HepG2 (cell line): Measurements from ENCODE around the gene PSMB4. TPM values are rescaled to one million over a fixed set of nuclear protein-coding genes. Genes with fewer than 3 reads are reported as not detected.
A peak's percentile ranks its signal among the peaks of the same experiment; 100 is the strongest.

Experiments used
- ARID2 ChIP-seq: sonication (generic); formaldehyde crosslinking; IDR thresholded peaks from 2 replicates; pipeline ENCODE4 v1.8.1; 2022; ENCODE audit warnings: mild to moderate bottlenecking, missing genetic modification reagents, borderline replicate concordance
- ATF1 ChIP-seq: IDR thresholded peaks from 2 replicates; pipeline ENCODE4 v1.6.1; 2016; ENCODE audit warnings: mild to moderate bottlenecking, control low read depth
- CEBPZ ChIP-seq: IDR thresholded peaks from 2 replicates; pipeline ENCODE4 v1.6.1; 2012; ENCODE audit warnings: low read length, improper control_type of control experiment
- FOXK2 ChIP-seq: fragments of 450-650 bp; IDR thresholded peaks from 2 replicates; pipeline ENCODE4 v1.6.1; 2016
- KMT2B ChIP-seq: IDR thresholded peaks from 2 replicates; pipeline ENCODE4 v1.6.1; 2016; ENCODE audit warnings: missing genetic modification reagents, missing compliant biosample characterization
- MED8 ChIP-seq: sonication (generic); formaldehyde crosslinking; IDR thresholded peaks from 2 replicates; pipeline ENCODE4 v1.8.1; 2023; ENCODE audit warnings: mild to moderate bottlenecking, missing genetic modification reagents; ENCODE audit not compliant: insufficient replicate concordance
- PHF8 ChIP-seq: sonication (generic); formaldehyde crosslinking; IDR thresholded peaks from 2 replicates; pipeline ENCODE4 v1.5.0; 2020; ENCODE audit warnings: missing genetic modification reagents
- YEATS2 ChIP-seq: sonication (generic); formaldehyde crosslinking; IDR thresholded peaks from 2 replicates; pipeline ENCODE4 v1.4.0; 2020; ENCODE audit warnings: missing genetic modification reagents, borderline replicate concordance
- ZBTB20 ChIP-seq: sonication (generic); formaldehyde crosslinking; IDR thresholded peaks from 2 replicates; pipeline ENCODE4 v1.8.1; 2023; ENCODE audit warnings: missing genetic modification reagents, low read depth, mild to moderate bottlenecking, borderline replicate concordance
- ZBTB26 ChIP-seq: IDR thresholded peaks from 2 replicates; pipeline ENCODE4 v1.6.1; 2016; ENCODE audit warnings: missing compliant biosample characterization, missing genetic modification reagents, borderline replicate concordance
- ZNF850 ChIP-seq: sonication (generic); formaldehyde crosslinking; conservative IDR thresholded peaks from 2 replicates; pipeline ENCODE4 v1.9.0; 2021; ENCODE audit warnings: mild to moderate bottlenecking, missing genetic modification reagents
- polyA plus RNA-seq, 8 experiments: library from polyadenylated mRNA; depleted of rRNA in 3 of 8; stranded (reverse) in 7 of 8; unstranded in 1 of 8; fragments of >200 nt; fragmentation: Illumina TruSeq in 4 of 8; extraction: Trizol in 4 of 8; gene quantifications; 2 replicates each; pipeline versions ENCODE4 v1.2.1 to v1.2.3, GENCODE V29; 2011 to 2016; ENCODE audit warnings: low read depth in 4 of 8, missing spikeins in 1 of 8, mixed read lengths in 1 of 8; ENCODE audit not compliant: insufficient read depth in 1 of 8
- total RNA-seq, 5 experiments: library from RNA; depleted of rRNA; stranded (reverse); fragments of >200 nt; fragmentation: Illumina TruSeq; extraction: Trizol; gene quantifications; 2 replicates each; pipeline ENCODE4 v1.2.3, GENCODE V29; 2016; ENCODE audit warnings: low read depth in 1 of 5
- TF ChIP-seq, protein P1 (sequence below), 2 experiments: sonication (generic) in 1 of 2; formaldehyde crosslinking in 1 of 2; IDR thresholded peaks; 2 replicates each; pipeline versions ENCODE4 v1.6.1 to v1.9.0; 2014 to 2022; ENCODE audit warnings: antibody characterized with exemption in 1 of 2, borderline replicate concordance in 1 of 2, inconsistent platforms in 1 of 2, low read depth in 1 of 2, missing genetic modification reagents in 1 of 2
- TF ChIP-seq, protein P2 (sequence below): sonication (generic); formaldehyde crosslinking; IDR thresholded peaks from 2 replicates; pipeline ENCODE4 v1.4.0; 2020; ENCODE audit warnings: mild to moderate bottlenecking, low read depth, missing genetic modification reagents
- TF ChIP-seq, protein P3 (sequence below): sonication (generic); formaldehyde crosslinking; IDR thresholded peaks from 2 replicates; pipeline ENCODE4 v1.5.1; 2020; ENCODE audit warnings: mild to moderate bottlenecking, moderate library complexity, missing genetic modification reagents

PSMB4 gene
- total and polyA plus RNA-seq, 2 of the 13 experiments (the other 11 are each of a cell fraction or from before 2014, with no cell fraction given): 336 to 383 TPM

DNA sequence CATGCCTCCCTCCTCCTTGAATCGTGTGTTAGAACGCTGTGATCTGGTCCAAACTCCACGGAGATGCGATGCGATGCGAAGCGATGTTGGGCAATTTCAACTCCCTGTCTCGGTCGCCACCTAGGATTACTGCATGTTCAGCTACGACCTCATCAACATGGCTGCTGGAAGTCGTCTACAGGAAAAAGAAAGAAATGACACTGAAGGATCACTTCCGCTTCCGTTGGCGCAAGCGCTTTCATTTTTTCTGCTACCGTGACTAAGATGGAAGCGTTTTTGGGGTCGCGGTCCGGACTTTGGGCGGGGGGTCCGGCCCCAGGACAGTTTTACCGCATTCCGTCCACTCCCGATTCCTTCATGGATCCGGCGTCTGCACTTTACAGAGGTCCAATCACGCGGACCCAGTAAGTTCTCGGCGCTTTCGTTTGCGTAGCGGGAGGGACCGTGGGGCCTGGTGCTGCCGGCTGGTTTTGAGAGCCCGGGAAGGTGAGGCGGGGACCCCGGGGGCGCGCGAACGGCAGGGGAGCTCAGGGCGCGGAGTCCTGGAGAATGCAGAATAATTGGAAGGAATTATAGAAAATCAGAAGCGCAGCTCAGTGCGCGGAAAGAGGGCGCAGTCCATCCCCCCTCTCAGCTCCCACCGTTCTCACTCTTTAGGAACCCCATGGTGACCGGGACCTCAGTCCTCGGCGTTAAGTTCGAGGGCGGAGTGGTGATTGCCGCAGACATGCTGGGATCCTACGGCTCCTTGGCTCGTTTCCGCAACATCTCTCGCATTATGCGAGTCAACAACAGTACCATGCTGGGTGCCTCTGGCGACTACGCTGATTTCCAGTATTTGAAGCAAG is at the start of gene PSMB4 (continued):
- TF ChIP-seq, protein P1, sequence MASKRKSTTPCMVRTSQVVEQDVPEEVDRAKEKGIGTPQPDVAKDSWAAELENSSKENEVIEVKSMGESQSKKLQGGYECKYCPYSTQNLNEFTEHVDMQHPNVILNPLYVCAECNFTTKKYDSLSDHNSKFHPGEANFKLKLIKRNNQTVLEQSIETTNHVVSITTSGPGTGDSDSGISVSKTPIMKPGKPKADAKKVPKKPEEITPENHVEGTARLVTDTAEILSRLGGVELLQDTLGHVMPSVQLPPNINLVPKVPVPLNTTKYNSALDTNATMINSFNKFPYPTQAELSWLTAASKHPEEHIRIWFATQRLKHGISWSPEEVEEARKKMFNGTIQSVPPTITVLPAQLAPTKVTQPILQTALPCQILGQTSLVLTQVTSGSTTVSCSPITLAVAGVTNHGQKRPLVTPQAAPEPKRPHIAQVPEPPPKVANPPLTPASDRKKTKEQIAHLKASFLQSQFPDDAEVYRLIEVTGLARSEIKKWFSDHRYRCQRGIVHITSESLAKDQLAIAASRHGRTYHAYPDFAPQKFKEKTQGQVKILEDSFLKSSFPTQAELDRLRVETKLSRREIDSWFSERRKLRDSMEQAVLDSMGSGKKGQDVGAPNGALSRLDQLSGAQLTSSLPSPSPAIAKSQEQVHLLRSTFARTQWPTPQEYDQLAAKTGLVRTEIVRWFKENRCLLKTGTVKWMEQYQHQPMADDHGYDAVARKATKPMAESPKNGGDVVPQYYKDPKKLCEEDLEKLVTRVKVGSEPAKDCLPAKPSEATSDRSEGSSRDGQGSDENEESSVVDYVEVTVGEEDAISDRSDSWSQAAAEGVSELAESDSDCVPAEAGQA (IDR thresholded peaks at IDR 0.05; ENCODE audit: low read depth): peak; percentile 86
- TF ChIP-seq, protein P1 (CRISPR knock-in tag; IDR thresholded peaks at IDR 0.05; ENCODE audit: borderline replicate concordance): no peak; the same call in 1 of the 2 replicates
- TF ChIP-seq YEATS2 (peak; percentile 81; the same call in 1 of the 2 replicates), ARID2 (peak; percentile 64; the same call in 1 of the 2 replicates), ZNF850 (CRISPR knock-in tag) (no peak), FOXK2 (peak; percentile 70; the same call in 1 of the 2 replicates), CEBPZ (no peak), PHF8 (CRISPR knock-in tag) (peak; percentile 96), MED8 (CRISPR knock-in tag) (peak; percentile 74), ATF1 (CRISPR knock-in tag) (peak; percentile 92), KMT2B (CRISPR knock-in tag) (peak; percentile 85), ZBTB26 (CRISPR knock-in tag) (0 out of 2 replicates have a peak, but pooled peaks have one; percentile 18), ZBTB20 (CRISPR knock-in tag) (peak; percentile 24; the same call in 1 of the 2 replicates)
- TF ChIP-seq, protein P2, sequence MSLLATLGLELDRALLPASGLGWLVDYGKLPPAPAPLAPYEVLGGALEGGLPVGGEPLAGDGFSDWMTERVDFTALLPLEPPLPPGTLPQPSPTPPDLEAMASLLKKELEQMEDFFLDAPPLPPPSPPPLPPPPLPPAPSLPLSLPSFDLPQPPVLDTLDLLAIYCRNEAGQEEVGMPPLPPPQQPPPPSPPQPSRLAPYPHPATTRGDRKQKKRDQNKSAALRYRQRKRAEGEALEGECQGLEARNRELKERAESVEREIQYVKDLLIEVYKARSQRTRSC (CRISPR knock-in tag): no peak
- TF ChIP-seq, protein P3, sequence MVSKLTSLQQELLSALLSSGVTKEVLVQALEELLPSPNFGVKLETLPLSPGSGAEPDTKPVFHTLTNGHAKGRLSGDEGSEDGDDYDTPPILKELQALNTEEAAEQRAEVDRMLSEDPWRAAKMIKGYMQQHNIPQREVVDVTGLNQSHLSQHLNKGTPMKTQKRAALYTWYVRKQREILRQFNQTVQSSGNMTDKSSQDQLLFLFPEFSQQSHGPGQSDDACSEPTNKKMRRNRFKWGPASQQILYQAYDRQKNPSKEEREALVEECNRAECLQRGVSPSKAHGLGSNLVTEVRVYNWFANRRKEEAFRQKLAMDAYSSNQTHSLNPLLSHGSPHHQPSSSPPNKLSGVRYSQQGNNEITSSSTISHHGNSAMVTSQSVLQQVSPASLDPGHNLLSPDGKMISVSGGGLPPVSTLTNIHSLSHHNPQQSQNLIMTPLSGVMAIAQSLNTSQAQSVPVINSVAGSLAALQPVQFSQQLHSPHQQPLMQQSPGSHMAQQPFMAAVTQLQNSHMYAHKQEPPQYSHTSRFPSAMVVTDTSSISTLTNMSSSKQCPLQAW (CRISPR knock-in tag): peak; percentile 66; the same call in 1 of the 2 replicates
